GM12892 (cell line): ENCODE results near the gene CMTR2.

ENCODE experiments used
- POLR2A ChIP-seq: IDR thresholded peaks from 2 replicates; pipeline ENCODE4 v1.6.1; 2011; ENCODE audit warnings: low read depth, low read length, control low read depth
- POLR2AphosphoS5 ChIP-seq: IDR thresholded peaks from 2 replicates; pipeline ENCODE4 v1.6.1; 2011; ENCODE audit warnings: low read depth, low read length, control low read depth
- TAF1 ChIP-seq: IDR thresholded peaks from 2 replicates; pipeline ENCODE4 v1.6.1; 2011; ENCODE audit warnings: low read depth, mild to moderate bottlenecking, control low read depth, low read length, borderline replicate concordance

DNA sequence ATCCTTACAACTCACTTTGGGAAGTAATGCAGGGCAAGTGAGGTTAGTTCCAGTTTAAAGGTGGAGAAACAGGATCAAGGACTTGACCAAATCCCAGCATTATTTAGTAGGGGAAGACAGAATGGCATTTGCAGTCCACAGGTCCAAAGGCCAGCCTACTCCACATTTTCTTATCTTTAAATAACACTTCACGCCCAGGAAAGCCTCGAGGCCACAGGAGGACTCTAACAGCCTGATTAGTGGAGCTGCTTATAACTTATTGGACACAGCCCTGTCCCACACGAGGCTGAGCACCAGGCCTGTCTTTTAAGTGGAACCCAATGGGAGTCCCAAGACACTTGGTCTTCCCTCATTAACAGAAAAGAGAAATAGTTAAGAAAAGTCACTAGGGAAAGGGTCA is 46.6 kb downstream of the CMTR2 start:
- TF ChIP-seq POLR2AphosphoS5 = no peak
- TF ChIP-seq POLR2A = no peak
- TF ChIP-seq TAF1 = no peak
